AG04450 (cell line): Measurements from ENCODE around the gene PDGFD. TPM values are rescaled to one million over a fixed set of nuclear protein-coding genes. Genes with fewer than 3 reads are reported as not detected.

Source experiments
- CTCF ChIA-PET: fragments of 300-600, 350-600 bp; formaldehyde crosslinking; extraction: SDS; loops from one replicate; lab custom pipeline; 2022; ENCODE audit warnings: antibody characterized with exemption, inconsistent platforms; lab: Charles Lee
- POLR2A ChIA-PET: fragments of 350-600 bp; formaldehyde crosslinking; extraction: SDS; loops from one replicate; lab custom pipeline; 2021; ENCODE audit warnings: antibody characterized with exemption, inconsistent platforms; lab: Yijun Ruan, JAX
- DNase-seq: peaks from one replicate; pipeline ENCODE4 v3.0.0-alpha.2; 2011; ENCODE audit warnings: low read depth, low spot score
- H3K27ac ChIP-seq: one replicate; pipeline ENCODE4 v1.5.1; 2012; ENCODE audit warnings: low read depth, low read length, control low read depth
- H3K27me3 ChIP-seq: one replicate; pipeline ENCODE4 v1.6.0; 2012; ENCODE audit warnings: low read length; ENCODE audit not compliant: control insufficient read depth, insufficient read depth
- H3K4me3 ChIP-seq: 2 replicates; pipeline ENCODE4 v1.5.1; 2011; ENCODE audit warnings: mild to moderate bottlenecking, low read depth, low read length, control low read depth
- H3K9me3 ChIP-seq: 2 replicates; pipeline ENCODE4 v1.5.1; 2012; ENCODE audit warnings: low read length; ENCODE audit not compliant: control insufficient read depth, insufficient read depth
- CTCF ChIP-seq: IDR thresholded peaks from 2 replicates; pipeline ENCODE4 v1.5.1; 2011; ENCODE audit warnings: low read depth, low read length, control low read depth, inconsistent platforms
- polyA plus RNA-seq: library from polyadenylated mRNA; depleted of rRNA; stranded (reverse); fragments of >200 nt; gene quantifications from 2 replicates; pipeline ENCODE4 v1.2.3, GENCODE V29; 2011

PDGFD gene
- polyA plus RNA-seq, 1 experiment = 58.1 TPM

DNA sequence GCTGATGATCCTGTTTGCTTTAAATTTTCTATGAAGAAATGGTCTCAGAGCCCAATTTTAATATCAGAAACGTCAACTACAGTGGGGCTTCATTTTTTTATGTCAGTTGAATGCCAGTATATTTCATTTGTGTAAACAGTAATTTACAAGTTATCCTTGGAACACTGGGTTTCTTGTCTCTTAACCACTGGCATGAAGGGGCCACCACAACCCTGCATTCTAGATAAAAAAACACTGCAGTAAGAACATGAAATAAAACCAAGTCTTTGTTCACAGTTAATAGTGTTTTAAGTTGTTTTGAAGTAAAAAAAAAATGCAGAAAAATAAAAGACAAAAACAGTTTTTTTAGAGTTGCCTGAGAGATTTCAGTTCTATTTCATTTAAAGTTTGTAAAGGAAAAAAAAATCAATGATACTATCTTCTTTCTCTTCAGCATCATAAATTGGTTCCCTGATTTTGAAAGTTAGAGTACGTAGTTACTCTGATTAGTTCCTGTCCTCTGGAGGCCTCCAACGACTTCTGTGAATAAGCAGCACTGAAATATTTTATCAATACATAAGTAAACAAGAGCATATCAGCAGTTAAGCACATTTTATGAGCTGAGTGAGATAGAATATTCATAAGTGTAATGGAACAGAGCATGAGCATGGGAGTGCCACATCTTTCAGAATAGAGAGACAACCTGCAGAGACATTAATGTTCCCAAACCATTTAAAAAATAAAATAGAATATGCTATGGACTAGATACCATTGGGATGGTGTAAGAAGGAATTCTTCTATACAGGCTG is 135.3 kb downstream of the PDGFD start:
- no peaks in the 10 kb centered on the region for H3K9me3 ChIP-seq
- DNase-seq = no peak
- ChIA-PET CTCF (no interaction called here), POLR2A (no interaction called here)
- no peak overlapping the region for H3K4me3 ChIP-seq
- H3K27me3 ChIP-seq = no peaks in the 10 kb centered on the region
- H3K27ac ChIP-seq = no peak overlapping the region
- TF ChIP-seq CTCF = no peak

- no peaks in the 10 kb centered on the region for H3K27me3 ChIP-seq
- TF ChIP-seq CTCF = no peak
- DNase-seq = no peak
- no peak overlapping the region for H3K27ac ChIP-seq
- CTCF ChIA-PET = no interaction called here
- POLR2A ChIA-PET = no interaction called here
- no peaks in the 10 kb centered on the region for H3K9me3 ChIP-seq
- no peak overlapping the region for H3K4me3 ChIP-seq
Observed at GRCh38 chr11:104024572-104024971, 139.4 kb downstream of the PDGFD start.

GRCh38 chr11:104015649-104016415 is 148.1 kb downstream of the PDGFD start:
- DNase-seq = no peak
- no peak overlapping the region for H3K4me3 ChIP-seq
- POLR2A ChIA-PET = no interaction called here
- H3K9me3 ChIP-seq = no peaks in the 10 kb centered on the region
- H3K27me3 ChIP-seq = no peaks in the 10 kb centered on the region
- H3K27ac ChIP-seq = no peak overlapping the region
- TF ChIP-seq CTCF = no peak
- CTCF ChIA-PET = no interaction called here

DNA sequence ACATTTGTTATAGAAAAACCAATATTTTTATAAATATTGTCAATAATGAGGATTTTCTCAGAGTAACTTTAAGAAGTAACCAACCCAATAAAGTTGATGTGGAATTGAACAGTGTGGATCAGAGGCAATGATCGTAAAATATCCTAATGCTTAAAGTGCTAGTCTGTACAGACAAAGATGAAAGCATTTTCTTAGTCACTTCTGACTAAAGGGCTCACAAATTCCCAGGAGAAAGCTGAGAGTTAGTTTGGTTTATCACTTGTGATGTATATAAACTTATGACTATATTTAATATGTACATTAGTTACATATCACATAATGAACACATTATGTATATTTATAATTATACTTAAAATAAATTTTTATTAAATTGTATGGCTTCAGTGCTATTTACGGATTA is 152.9 kb downstream of the PDGFD start:
- no peak for DNase-seq
- no peak for TF ChIP-seq CTCF
- Histone ChIP-seq H3K27me3 (no peaks in the 10 kb centered on the region), H3K9me3 (no peaks in the 10 kb centered on the region), H3K27ac (no peak overlapping the region), H3K4me3 (no peak overlapping the region)
- ChIA-PET CTCF (interaction anchor here (1.8 kb wide), 1 partner anchor 329 kb away, joined by 6 read pairs; no protein-coding TSS in a partner anchor), POLR2A (no interaction called here)

DNA sequence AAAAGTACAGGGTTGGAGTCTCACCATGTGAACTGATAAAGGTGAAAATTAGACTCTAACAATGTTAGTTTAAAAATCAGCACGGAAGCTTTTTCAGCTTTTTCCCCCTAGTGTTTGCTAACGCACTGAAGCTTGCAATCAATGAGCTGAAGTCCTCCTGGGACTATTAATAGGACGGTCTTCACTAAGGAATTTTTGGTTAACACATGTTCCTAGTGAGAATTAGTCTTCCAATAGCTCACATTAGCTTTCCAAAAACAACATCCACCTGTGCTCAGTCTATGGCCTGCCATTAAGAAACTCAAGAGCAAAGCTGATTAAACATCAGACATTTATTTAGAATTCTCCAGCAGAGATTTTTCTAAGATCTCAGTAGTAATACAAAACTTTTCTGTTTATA is 154.2 kb downstream of the PDGFD start:
- no peaks in the 10 kb centered on the region for H3K27me3 ChIP-seq
- TF ChIP-seq CTCF = no peak
- no peak for DNase-seq
- ChIA-PET POLR2A (no interaction called here), CTCF (interaction anchor here (0.6 to 1.8 kb wide), 2 partner anchors 327 to 858 kb away, joined by 4 to 6 read pairs; no protein-coding TSS in a partner anchor)
- H3K9me3 ChIP-seq = no peaks in the 10 kb centered on the region
- H3K4me3 ChIP-seq = no peak overlapping the region
- H3K27ac ChIP-seq = no peak overlapping the region
